Panc1 (cell line): ENCODE measurements around the gene ROBO1. TPM values are rescaled to one million over a fixed set of nuclear protein-coding genes. Genes with fewer than 3 reads are reported as not detected.

ENCODE experiments used
- ATAC-seq: fragments of 200-7000 bp; cut with Tn5 transposase; 2 replicates; pipeline ENCODE4 v1.9.1; 2020; ENCODE audit warnings: mild to moderate bottlenecking, moderate library complexity
- BruUV-seq: library from RNA; stranded (reverse); fragments of 400-500 nt; replicated peaks from 2 replicates; lab custom pipeline; 2021; lab: Mats Ljungman, UMichigan
- CTCF ChIA-PET: fragments of 300-600 bp; sonication (Branson Sonifier 250); formaldehyde crosslinking; loops from one replicate; lab custom pipeline; 2022; ENCODE audit warnings: antibody characterized with exemption; lab: Charles Lee
- POLR2A ChIA-PET: fragments of 300-600 bp; sonication (Branson Sonifier 250); formaldehyde crosslinking; loops from one replicate; lab custom pipeline; 2022; ENCODE audit warnings: antibody characterized with exemption; lab: Charles Lee
- DNase-seq: peaks from one replicate; pipeline ENCODE4 v3.0.0-alpha.2; 2010; ENCODE audit warnings: low read depth, low spot score
- H3K27ac ChIP-seq: 2 replicates; pipeline ENCODE4 v1.5.1; 2011; ENCODE audit warnings: mild to moderate bottlenecking, low read length, inconsistent platforms
- H3K27me3 ChIP-seq: fragments of 200-500 bp; sonication (Bioruptor generic); 2 replicates; pipeline ENCODE4 v1.6.0; 2014; ENCODE audit warnings: low read length, inconsistent platforms; ENCODE audit not compliant: control insufficient read depth, insufficient read depth
- H3K36me3 ChIP-seq: fragments of 200-500 bp; sonication (Bioruptor generic); 2 replicates; pipeline ENCODE4 v1.5.1; 2014; ENCODE audit warnings: inconsistent platforms, mild to moderate bottlenecking, low read length, moderate library complexity; ENCODE audit not compliant: control insufficient read depth, insufficient read depth
- H3K4me1 ChIP-seq: 2 replicates; pipeline ENCODE4 v1.5.1; 2011; ENCODE audit warnings: inconsistent platforms, mild to moderate bottlenecking, low read length, moderate library complexity; ENCODE audit not compliant: control insufficient read depth, insufficient read depth
- H3K4me3 ChIP-seq, 2 experiments: 2 replicates each; pipeline ENCODE4 v1.5.1; 2011 to 2012; ENCODE audit warnings: low read depth in 2 of 2, low read length in 2 of 2, mild to moderate bottlenecking in 2 of 2, inconsistent platforms in 1 of 2, moderate library complexity in 1 of 2
- H3K9me3 ChIP-seq: fragments of 200-500 bp; sonication (Bioruptor generic); 2 replicates; pipeline ENCODE4 v1.5.1; 2014; ENCODE audit warnings: low read depth, mild to moderate bottlenecking, inconsistent platforms, low read length, moderate library complexity; ENCODE audit not compliant: control insufficient read depth, insufficient read depth
- CTCF ChIP-seq: fragments of 450-650 bp; IDR thresholded peaks from 2 replicates; pipeline ENCODE4 v1.5.1; 2017; ENCODE audit warnings: mild to moderate bottlenecking
- POLR2AphosphoS5 ChIP-seq: IDR thresholded peaks from 2 replicates; pipeline ENCODE4 v1.6.1; 2012; ENCODE audit warnings: mild to moderate bottlenecking, low read depth, low read length, moderate library complexity
- SIN3A ChIP-seq: IDR thresholded peaks from 2 replicates; pipeline ENCODE4 v1.6.1; 2012; ENCODE audit warnings: low read depth, mild to moderate bottlenecking, low read length, moderate library complexity, borderline replicate concordance; ENCODE audit not compliant: insufficient read depth
- TCF7L2 ChIP-seq: IDR thresholded peaks from 2 replicates; pipeline ENCODE4 v1.6.1; 2011; ENCODE audit warnings: mild to moderate bottlenecking, low read depth, low read length, inconsistent platforms
- in situ Hi-C: cut with HindIII; loops from 2 replicates; pipeline ENCODE4 v1.10.0; 2016; ENCODE audit warnings: low sequenced_read_pairs, low pct_unique_long_range_greater_than_20kb
- intact Hi-C: fragments of 100-400 bp; cut with micrococcal nuclease; formaldehyde crosslinking; loops from one replicate; pipeline ENCODE4 v1.10.0; 2022; ENCODE audit not compliant: unreplicated experiment
- total RNA-seq: library from RNA; stranded (reverse); gene quantifications from one replicate; pipeline ENCODE4 v1.2.1, GENCODE V29; 2021; ENCODE audit not compliant: unreplicated experiment
- TF ChIP-seq, protein P1 (sequence below), 2 experiments: IDR thresholded peaks; 2 replicates each; pipeline ENCODE4 v1.6.1; 2011 to 2012; ENCODE audit warnings: low read depth in 2 of 2, control low read depth in 1 of 2, low read length in 1 of 2, mild to moderate bottlenecking in 1 of 2, moderate library complexity in 1 of 2; ENCODE audit not compliant: insufficient read depth in 1 of 2

Gene ROBO1
- total RNA-seq, 1 experiment from 2014 or later = 61.6 TPM

GRCh38 chr3:79358327-79358726, 409.5 kb downstream of the ROBO1 start:
- BruUV-seq = no TSS peak
- Histone ChIP-seq H3K4me1 (no peaks in the 10 kb centered on the region; the same call in 1 of the 2 replicates), H3K27me3 (no peaks in the 10 kb centered on the region; the same call in 1 of the 2 replicates), H3K4me3 (no peak overlapping the region), H3K27ac (no peak overlapping the region), H3K9me3 (no peaks in the 10 kb centered on the region), H3K36me3 (no peaks in the 10 kb centered on the region)
- intact Hi-C loops (no loop called here), in situ Hi-C loops (no loop called here)
- POLR2A ChIA-PET = no interaction called here
- DNase-seq (no peak), ATAC-seq (no peak)
- TF ChIP-seq TCF7L2 (no peak), SIN3A (no peak), POLR2AphosphoS5 (no peak), CTCF (no peak)
- TF ChIP-seq, protein P1, sequence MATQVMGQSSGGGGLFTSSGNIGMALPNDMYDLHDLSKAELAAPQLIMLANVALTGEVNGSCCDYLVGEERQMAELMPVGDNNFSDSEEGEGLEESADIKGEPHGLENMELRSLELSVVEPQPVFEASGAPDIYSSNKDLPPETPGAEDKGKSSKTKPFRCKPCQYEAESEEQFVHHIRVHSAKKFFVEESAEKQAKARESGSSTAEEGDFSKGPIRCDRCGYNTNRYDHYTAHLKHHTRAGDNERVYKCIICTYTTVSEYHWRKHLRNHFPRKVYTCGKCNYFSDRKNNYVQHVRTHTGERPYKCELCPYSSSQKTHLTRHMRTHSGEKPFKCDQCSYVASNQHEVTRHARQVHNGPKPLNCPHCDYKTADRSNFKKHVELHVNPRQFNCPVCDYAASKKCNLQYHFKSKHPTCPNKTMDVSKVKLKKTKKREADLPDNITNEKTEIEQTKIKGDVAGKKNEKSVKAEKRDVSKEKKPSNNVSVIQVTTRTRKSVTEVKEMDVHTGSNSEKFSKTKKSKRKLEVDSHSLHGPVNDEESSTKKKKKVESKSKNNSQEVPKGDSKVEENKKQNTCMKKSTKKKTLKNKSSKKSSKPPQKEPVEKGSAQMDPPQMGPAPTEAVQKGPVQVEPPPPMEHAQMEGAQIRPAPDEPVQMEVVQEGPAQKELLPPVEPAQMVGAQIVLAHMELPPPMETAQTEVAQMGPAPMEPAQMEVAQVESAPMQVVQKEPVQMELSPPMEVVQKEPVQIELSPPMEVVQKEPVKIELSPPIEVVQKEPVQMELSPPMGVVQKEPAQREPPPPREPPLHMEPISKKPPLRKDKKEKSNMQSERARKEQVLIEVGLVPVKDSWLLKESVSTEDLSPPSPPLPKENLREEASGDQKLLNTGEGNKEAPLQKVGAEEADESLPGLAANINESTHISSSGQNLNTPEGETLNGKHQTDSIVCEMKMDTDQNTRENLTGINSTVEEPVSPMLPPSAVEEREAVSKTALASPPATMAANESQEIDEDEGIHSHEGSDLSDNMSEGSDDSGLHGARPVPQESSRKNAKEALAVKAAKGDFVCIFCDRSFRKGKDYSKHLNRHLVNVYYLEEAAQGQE (IDR thresholded peaks at IDR 0.05; ENCODE audit: insufficient read depth in 1 of 2, low read depth in 2 of 2, low read length in 1 of 2) = no peak
- CTCF ChIA-PET = no interaction called here

DNA sequence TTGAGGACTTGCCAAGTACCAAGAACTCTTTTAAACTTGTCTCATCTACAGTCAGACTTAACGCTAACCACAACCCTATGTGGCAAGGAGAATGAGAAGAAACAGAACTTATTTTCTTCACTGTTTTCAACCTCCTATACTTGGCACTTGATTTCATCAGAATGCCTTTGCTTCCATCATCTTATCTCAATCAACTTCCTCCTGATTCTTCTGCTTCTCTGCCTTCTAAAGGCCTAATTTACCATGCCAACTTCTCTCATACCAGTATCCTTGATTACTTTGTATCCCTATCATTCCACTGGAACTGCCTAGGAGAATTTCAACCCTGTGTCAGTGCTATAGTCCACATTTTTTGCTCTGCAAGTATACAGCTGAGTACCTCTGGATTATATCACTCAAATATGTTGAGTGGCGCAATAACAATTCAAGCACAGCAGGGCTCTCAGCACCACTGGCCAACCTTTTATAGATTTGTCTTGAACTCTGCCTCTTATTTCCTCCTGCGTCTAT, 413.6 kb downstream of the ROBO1 start:
- H3K4me3 ChIP-seq = no peak overlapping the region
- intact Hi-C loops (no loop called here), in situ Hi-C loops (no loop called here)
- CTCF ChIA-PET = no interaction called here
- TF ChIP-seq, protein P1 (IDR thresholded peaks at IDR 0.05; ENCODE audit: insufficient read depth in 1 of 2, low read depth in 2 of 2, low read length in 1 of 2) = no peak
- no peak for TF ChIP-seq TCF7L2
- TF ChIP-seq POLR2AphosphoS5 = no peak
- no peak for TF ChIP-seq SIN3A
- no peak for TF ChIP-seq CTCF
- H3K36me3 ChIP-seq = no peaks in the 10 kb centered on the region
- DNase-seq (no peak), ATAC-seq (no peak)
- BruUV-seq = no TSS peak
- POLR2A ChIA-PET = no interaction called here
- no peaks in the 10 kb centered on the region for H3K9me3 ChIP-seq
- no peaks in the 10 kb centered on the region for H3K27me3 ChIP-seq
- no peaks in the 10 kb centered on the region for H3K4me1 ChIP-seq
- no peak overlapping the region for H3K27ac ChIP-seq
